Measurements from ENCODE around the gene OCLN. TPM values are rescaled to one million over a fixed set of nuclear protein-coding genes. Genes with fewer than 3 reads are reported as not detected.
"Not testable (repeated sequence)": the region's sequence is repeated elsewhere in the genome, so short reads cannot be mapped to it uniquely, and the experiment has no call there.

OCLN gene
- total RNA-seq, result 6.7 and 7.9 TPM in 2 replicates
- long read RNA-seq, partial matches to known transcripts, result 1 of 2 reads
- long read RNA-seq, other reads (novel, unspliced or antisense), result 1 of 2 reads

GRCh38 chr5:69492391-69492922 is at the start of gene OCLN:
TSS of gene OCLN (plus strand) at chr5:69492790. CDS start at chr5:69504245, 11,455 bp downstream.
- peak; percentile 37 for DNase-seq (ENCODE audit: low read depth, low spot score)
- no peak within 1 kb of the TSS for H3K27ac Mint-ChIP-seq (ENCODE audit: unreplicated experiment)
- peak within 1 kb of the TSS; percentile 85 for H3K4me3 Mint-ChIP-seq
- H3K27me3 Mint-ChIP-seq (ENCODE audit: low read depth), result peaks cover 74% of the 10 kb centered on the region
- no peaks in the 10 kb centered on the region for H3K9me3 Mint-ChIP-seq
- no peaks in the 10 kb centered on the region for H3K36me3 Mint-ChIP-seq (ENCODE audit: low read depth)
- TF ChIP-seq CTCF (conservative IDR thresholded peaks at IDR 0.05), result no peak
- peaks cover 8% of the 10 kb centered on the region for H3K4me1 Mint-ChIP-seq

- DNase-seq (ENCODE audit: low read depth, low spot score), result no peak
- no peak overlapping the region for H3K27ac Mint-ChIP-seq (ENCODE audit: unreplicated experiment)
- H3K4me3 Mint-ChIP-seq, result no peak overlapping the region
- H3K9me3 Mint-ChIP-seq, result peaks cover 2% of the 10 kb centered on the region
- no peaks in the 10 kb centered on the region for H3K4me1 Mint-ChIP-seq
- no peaks in the 10 kb centered on the region for H3K36me3 Mint-ChIP-seq (ENCODE audit: low read depth)
- H3K27me3 Mint-ChIP-seq (ENCODE audit: low read depth), result no peaks in the 10 kb centered on the region
- TF ChIP-seq CTCF (conservative IDR thresholded peaks at IDR 0.05), result no peak
Measured at GRCh38 chr5:69444127-69444754, 48.3 kb upstream of the OCLN start.

GRCh38 chr5:69449511-69449910 is 43.1 kb upstream of the OCLN start:
- no peak overlapping the region for H3K4me3 Mint-ChIP-seq
- no peaks in the 10 kb centered on the region for H3K27me3 Mint-ChIP-seq (ENCODE audit: low read depth)
- no peaks in the 10 kb centered on the region for H3K36me3 Mint-ChIP-seq (ENCODE audit: low read depth)
- no peak for DNase-seq (ENCODE audit: low read depth, low spot score)
- H3K4me1 Mint-ChIP-seq, result peaks cover 5% of the 10 kb centered on the region
- no peak overlapping the region for H3K27ac Mint-ChIP-seq (ENCODE audit: unreplicated experiment)
- H3K9me3 Mint-ChIP-seq, result peaks cover 2% of the 10 kb centered on the region
- no peak for TF ChIP-seq CTCF (conservative IDR thresholded peaks at IDR 0.05)

- H3K4me1 Mint-ChIP-seq, result peaks cover 9% of the 10 kb centered on the region
- H3K4me3 Mint-ChIP-seq, result no peak overlapping the region
- no peak for DNase-seq (ENCODE audit: low read depth, low spot score)
- no peak overlapping the region for H3K27ac Mint-ChIP-seq (ENCODE audit: unreplicated experiment)
- H3K27me3 Mint-ChIP-seq (ENCODE audit: low read depth), result no peaks in the 10 kb centered on the region
- H3K9me3 Mint-ChIP-seq, result peaks cover 2% of the 10 kb centered on the region
- no peak for TF ChIP-seq CTCF (conservative IDR thresholded peaks at IDR 0.05)
- no peaks in the 10 kb centered on the region for H3K36me3 Mint-ChIP-seq (ENCODE audit: low read depth)
Measured at GRCh38 chr5:69450116-69450515, 42.5 kb upstream of the OCLN start.

- not testable (repeated sequence) for H3K27ac Mint-ChIP-seq (ENCODE audit: unreplicated experiment); H3K27me3 Mint-ChIP-seq (ENCODE audit: low read depth); H3K4me3 Mint-ChIP-seq; H3K36me3 Mint-ChIP-seq (ENCODE audit: low read depth); DNase-seq (ENCODE audit: low read depth, low spot score); H3K4me1 Mint-ChIP-seq; H3K9me3 Mint-ChIP-seq
Measured at GRCh38 chr5:69450527-69450926, 42.1 kb upstream of the OCLN start.

- DNase-seq (ENCODE audit: low read depth, low spot score), result no peak
- H3K27me3 Mint-ChIP-seq (ENCODE audit: low read depth), result no peaks in the 10 kb centered on the region
- H3K27ac Mint-ChIP-seq (ENCODE audit: unreplicated experiment), result no peak overlapping the region
- H3K4me3 Mint-ChIP-seq, result no peak overlapping the region
- H3K36me3 Mint-ChIP-seq (ENCODE audit: low read depth), result no peaks in the 10 kb centered on the region
- no peaks in the 10 kb centered on the region for H3K9me3 Mint-ChIP-seq
- peaks cover 9% of the 10 kb centered on the region for H3K4me1 Mint-ChIP-seq
- TF ChIP-seq CTCF (conservative IDR thresholded peaks at IDR 0.05), result no peak
Measured at GRCh38 chr5:69451941-69452647, 40.5 kb upstream of the OCLN start.

- H3K4me1 Mint-ChIP-seq, result not testable (repeated sequence)
Measured at GRCh38 chr5:69453487-69453886, 39.1 kb upstream of the OCLN start.

More at GRCh38 chr5:69453487-69453886, 39.1 kb upstream of the OCLN start:
- H3K9me3 Mint-ChIP-seq; H3K27me3 Mint-ChIP-seq (ENCODE audit: low read depth); H3K36me3 Mint-ChIP-seq (ENCODE audit: low read depth); H3K4me3 Mint-ChIP-seq; DNase-seq (ENCODE audit: low read depth, low spot score); H3K27ac Mint-ChIP-seq (ENCODE audit: unreplicated experiment): not testable (repeated sequence)

All from neural crest cell (in vitro differentiated cells).